ENCODE measurements around the gene OXA1L. TPM values are rescaled to one million over a fixed set of nuclear protein-coding genes. Genes with fewer than 3 reads are reported as not detected.

The OXA1L gene
- total RNA-seq, 1 experiment from 2014 or later = 138 TPM

DNA sequence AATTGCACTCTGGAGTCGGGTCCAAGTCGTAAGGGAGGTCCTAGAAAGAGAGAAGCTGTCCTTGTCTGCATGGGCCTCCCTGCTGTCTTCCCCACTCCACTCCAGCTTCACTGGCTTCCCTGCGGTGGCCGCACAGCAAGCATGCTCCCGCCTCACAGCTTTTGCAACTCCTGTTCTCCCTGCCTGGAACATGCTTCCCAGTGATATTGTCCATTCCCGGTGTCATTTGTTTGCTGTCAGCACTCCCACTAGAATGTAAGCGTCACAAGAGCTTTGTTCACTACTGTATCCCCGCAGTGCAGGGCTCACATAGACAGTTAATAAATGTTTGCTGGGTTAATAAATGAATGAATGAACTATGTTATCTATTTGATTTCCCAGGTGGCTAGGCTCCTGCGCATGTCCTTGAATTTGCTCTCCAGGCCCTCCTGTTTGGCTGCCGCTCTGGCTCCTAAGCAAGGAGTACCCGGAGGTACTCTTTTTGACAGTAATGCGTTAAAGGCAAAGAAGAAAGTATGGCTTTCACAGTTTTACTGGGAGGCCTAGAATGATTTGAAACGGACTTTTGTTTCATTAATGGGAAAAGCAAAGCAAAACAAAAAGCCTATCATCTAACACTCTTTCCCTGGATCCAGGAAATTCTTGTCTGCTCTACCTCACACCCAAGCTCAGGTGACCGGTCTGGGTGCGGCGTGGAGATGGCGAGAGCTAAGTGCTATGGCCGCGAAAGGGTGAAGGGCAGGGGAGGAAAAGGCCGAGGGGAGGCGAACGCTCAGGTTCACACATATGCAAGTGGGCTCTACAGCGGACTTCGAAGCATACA lies 54.9 kb downstream of the OXA1L start:
- no peaks in the 10 kb centered on the region for H3K9me3 Mint-ChIP-seq
- H3K27ac Mint-ChIP-seq = peak overlapping the region; percentile 15
- TF ChIP-seq, protein P1, sequence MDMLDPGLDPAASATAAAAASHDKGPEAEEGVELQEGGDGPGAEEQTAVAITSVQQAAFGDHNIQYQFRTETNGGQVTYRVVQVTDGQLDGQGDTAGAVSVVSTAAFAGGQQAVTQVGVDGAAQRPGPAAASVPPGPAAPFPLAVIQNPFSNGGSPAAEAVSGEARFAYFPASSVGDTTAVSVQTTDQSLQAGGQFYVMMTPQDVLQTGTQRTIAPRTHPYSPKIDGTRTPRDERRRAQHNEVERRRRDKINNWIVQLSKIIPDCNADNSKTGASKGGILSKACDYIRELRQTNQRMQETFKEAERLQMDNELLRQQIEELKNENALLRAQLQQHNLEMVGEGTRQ (CRISPR knock-in tag; IDR thresholded peaks at IDR 0.05) = no peak
- no peak for TF ChIP-seq RORB (CRISPR knock-in tag; IDR thresholded peaks at IDR 0.05)
- no peak for TF ChIP-seq ELF4 (CRISPR knock-in tag; IDR thresholded peaks at IDR 0.05; ENCODE audit: low read depth)
- TF ChIP-seq EMX1 (CRISPR knock-in tag; IDR thresholded peaks at IDR 0.05) = no peak
- TF ChIP-seq MYBL2 (CRISPR knock-in tag; IDR thresholded peaks at IDR 0.05) = no peak
- peak; percentile 66; the same call in 1 of the 2 replicates for TF ChIP-seq ZNF423 (CRISPR knock-in tag; IDR thresholded peaks at IDR 0.05)
- peak; percentile 78 for TF ChIP-seq GABPB1 (CRISPR knock-in tag; IDR thresholded peaks at IDR 0.05)
- TF ChIP-seq, protein P2, sequence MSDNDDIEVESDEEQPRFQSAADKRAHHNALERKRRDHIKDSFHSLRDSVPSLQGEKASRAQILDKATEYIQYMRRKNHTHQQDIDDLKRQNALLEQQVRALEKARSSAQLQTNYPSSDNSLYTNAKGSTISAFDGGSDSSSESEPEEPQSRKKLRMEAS (CRISPR knock-in tag; IDR thresholded peaks at IDR 0.05) = peak; percentile 62; the same call in 1 of the 2 replicates
- TF ChIP-seq FOXJ3 (CRISPR knock-in tag; IDR thresholded peaks at IDR 0.05; ENCODE audit: borderline replicate concordance) = no peak
- no peak for TF ChIP-seq ATF1 (CRISPR knock-in tag; IDR thresholded peaks at IDR 0.05)
- TF ChIP-seq OVOL2 (CRISPR knock-in tag; IDR thresholded peaks at IDR 0.05; ENCODE audit: borderline replicate concordance) = no peak
- no peak for TF ChIP-seq CREB1 (CRISPR knock-in tag; IDR thresholded peaks at IDR 0.05)
- TF ChIP-seq, protein P3, sequence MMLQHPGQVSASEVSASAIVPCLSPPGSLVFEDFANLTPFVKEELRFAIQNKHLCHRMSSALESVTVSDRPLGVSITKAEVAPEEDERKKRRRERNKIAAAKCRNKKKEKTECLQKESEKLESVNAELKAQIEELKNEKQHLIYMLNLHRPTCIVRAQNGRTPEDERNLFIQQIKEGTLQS (CRISPR knock-in tag; conservative IDR thresholded peaks at IDR 0.05) = no peak
- 0 out of 2 replicates have a peak, but pooled peaks have one; percentile 45 for TF ChIP-seq NFE2L1 (CRISPR knock-in tag; IDR thresholded peaks at IDR 0.05)
- TF ChIP-seq E2F1 (CRISPR knock-in tag; IDR thresholded peaks at IDR 0.05) = no peak
- no peak for TF ChIP-seq ZNF263 (CRISPR knock-in tag; IDR thresholded peaks at IDR 0.05; ENCODE audit: low read depth)
- TF ChIP-seq SMAD3 (CRISPR knock-in tag; IDR thresholded peaks at IDR 0.05; ENCODE audit: borderline replicate concordance) = peak; percentile 43; the same call in 1 of the 2 replicates
- TF ChIP-seq, protein P4, sequence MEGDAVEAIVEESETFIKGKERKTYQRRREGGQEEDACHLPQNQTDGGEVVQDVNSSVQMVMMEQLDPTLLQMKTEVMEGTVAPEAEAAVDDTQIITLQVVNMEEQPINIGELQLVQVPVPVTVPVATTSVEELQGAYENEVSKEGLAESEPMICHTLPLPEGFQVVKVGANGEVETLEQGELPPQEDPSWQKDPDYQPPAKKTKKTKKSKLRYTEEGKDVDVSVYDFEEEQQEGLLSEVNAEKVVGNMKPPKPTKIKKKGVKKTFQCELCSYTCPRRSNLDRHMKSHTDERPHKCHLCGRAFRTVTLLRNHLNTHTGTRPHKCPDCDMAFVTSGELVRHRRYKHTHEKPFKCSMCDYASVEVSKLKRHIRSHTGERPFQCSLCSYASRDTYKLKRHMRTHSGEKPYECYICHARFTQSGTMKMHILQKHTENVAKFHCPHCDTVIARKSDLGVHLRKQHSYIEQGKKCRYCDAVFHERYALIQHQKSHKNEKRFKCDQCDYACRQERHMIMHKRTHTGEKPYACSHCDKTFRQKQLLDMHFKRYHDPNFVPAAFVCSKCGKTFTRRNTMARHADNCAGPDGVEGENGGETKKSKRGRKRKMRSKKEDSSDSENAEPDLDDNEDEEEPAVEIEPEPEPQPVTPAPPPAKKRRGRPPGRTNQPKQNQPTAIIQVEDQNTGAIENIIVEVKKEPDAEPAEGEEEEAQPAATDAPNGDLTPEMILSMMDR (IDR thresholded peaks at IDR 0.05) = no peak
- ChIA-PET CTCF (interaction anchor here (0.6 to 7.8 kb wide), 21 partner anchors 8 to 261 kb away, joined by 3 to 280 read pairs (median 13); partner anchors contain the start of genes AJUBA, HAUS4, LRP10 and MMP14), POLR2A (interaction anchor here (0.5 to 6.5 kb wide), 20 partner anchors 8 to 241 kb away, joined by 3 to 81 read pairs (median 4); partner anchors contain the start of genes HAUS4, LRP10, MMP14 and OXA1L)
- no peaks in the 10 kb centered on the region for H3K36me3 Mint-ChIP-seq
- H3K4me1 Mint-ChIP-seq = peaks cover 48% of the 10 kb centered on the region
- DNase-seq (ENCODE audit: low spot score) (no peak), ATAC-seq (no peak)
- H3K27me3 Mint-ChIP-seq (ENCODE audit: low read depth) = peaks cover 6% of the 10 kb centered on the region
- H3K4me3 Mint-ChIP-seq = peak overlapping the region; percentile 77

GRCh38 chr14:22822016-22822570 lies 55.6 kb downstream of the OXA1L start:
- Mint-ChIP-seq H3K4me3 (peak overlapping the region; percentile 77), H3K36me3 (no peaks in the 10 kb centered on the region), H3K9me3 (no peaks in the 10 kb centered on the region), H3K4me1 (peaks cover 52% of the 10 kb centered on the region), H3K27me3 (ENCODE audit: low read depth) (peaks cover 6% of the 10 kb centered on the region), H3K27ac (peak overlapping the region; percentile 70)
- ATAC-seq = peak; percentile 21
- DNase-seq (ENCODE audit: low spot score) = peak; percentile 80
- TF ChIP-seq ZNF121 (CRISPR knock-in tag; IDR thresholded peaks at IDR 0.05) (no peak), CREM (CRISPR knock-in tag; IDR thresholded peaks at IDR 0.05) (0 out of 2 replicates have a peak, but pooled peaks have one; percentile 8), ZNF416 (CRISPR knock-in tag; IDR thresholded peaks at IDR 0.05) (no peak), NR3C1 (CRISPR knock-in tag; conservative IDR thresholded peaks at IDR 0.05; ENCODE audit: low read depth) (no peak), TCF7 (CRISPR knock-in tag; IDR thresholded peaks at IDR 0.05; ENCODE audit: low read depth) (0 out of 2 replicates have a peak, but pooled peaks have one; percentile 37), GABPB1 (CRISPR knock-in tag; IDR thresholded peaks at IDR 0.05) (no peak), ZNF281 (CRISPR knock-in tag; IDR thresholded peaks at IDR 0.05) (no peak)
- TF ChIP-seq, protein P2 (CRISPR knock-in tag; IDR thresholded peaks at IDR 0.05) = 0 out of 2 replicates have a peak, but pooled peaks have one; percentile 17
- POLR2A ChIA-PET = interaction anchor here (0.5 to 6.5 kb wide), 24 partner anchors 8 to 240 kb away, joined by 3 to 81 read pairs (median 6); partner anchors contain the start of genes HAUS4, LRP10, MMP14 and OXA1L
- CTCF ChIA-PET = interaction anchor here (0.6 to 7.8 kb wide), 40 partner anchors 8 to 312 kb away, joined by 3 to 280 read pairs (median 7); partner anchors contain the start of genes AJUBA, DAD1, HAUS4 and LRP10

All from WTC11 (cell line).